Inflammatory macrophage treated with lipopolysaccharide for 4 hours (primary cell): Measurements from ENCODE around the gene DENND4B.
A peak's percentile ranks its signal among the peaks of the same experiment; 100 is the strongest.

Experiments used
- DNase-seq: peaks from one replicate; pipeline ENCODE4 v3.0.0-alpha.2; 2020

Gene DENND4B

GRCh38 chr1:153880962-153881361, 65.6 kb downstream of the DENND4B start:
- DNase-seq: peak; percentile 86

- no peak for DNase-seq
Observed at GRCh38 chr1:153880024-153880423, 66.5 kb downstream of the DENND4B start.
